Neutrophil (primary cell): ENCODE data around the gene PTPRO.

Source experiments
- H3K27ac ChIP-seq: fragments of 200-600 bp; sonication (generic); 2 replicates; pipeline ENCODE4 v1.5.1; 2016; ENCODE audit warnings: mild to moderate bottlenecking, moderate library complexity
- H3K27me3 ChIP-seq: fragments of 200-600 bp; sonication (generic); 2 replicates; pipeline ENCODE4 v1.6.0; 2016; ENCODE audit warnings: mild to moderate bottlenecking
- H3K36me3 ChIP-seq: fragments of 200-600 bp; sonication (generic); 2 replicates; pipeline ENCODE4 v1.5.1; 2017
- H3K4me1 ChIP-seq, 2 experiments: fragments of 200-600 bp in 1 of 2; sonication (generic) in 1 of 2; 1 replicate in 1 of 2; 2 replicates in 1 of 2; pipeline versions ENCODE4 v1.5.1 to v1.6.1; 2013 to 2016; ENCODE audit warnings: low read depth in 1 of 2, low read length in 1 of 2, mild to moderate bottlenecking in 1 of 2, moderate library complexity in 1 of 2; ENCODE audit not compliant: control insufficient read depth in 1 of 2, insufficient read depth in 1 of 2
- H3K4me3 ChIP-seq, 2 experiments: fragments of 200-600 bp in 1 of 2; sonication (generic) in 1 of 2; 1 replicate in 1 of 2; 2 replicates in 1 of 2; pipeline ENCODE4 v1.5.1; 2013 to 2016; ENCODE audit warnings: low read depth in 1 of 2, low read length in 1 of 2, mild to moderate bottlenecking in 1 of 2, moderate library complexity in 1 of 2
- H3K9me3 ChIP-seq: fragments of 200-600 bp; sonication (generic); 2 replicates; pipeline ENCODE4 v1.5.1; 2016
- CTCF ChIP-seq: fragments of 200-600 bp; sonication (generic); IDR thresholded peaks from 2 replicates; pipeline ENCODE4 v1.5.1; 2016; ENCODE audit warnings: antibody characterized with exemption

Gene PTPRO

GRCh38 chr12:15646581-15646980 lies 324.3 kb downstream of the PTPRO start:
- no peak overlapping the region for H3K27ac ChIP-seq
- no peak for TF ChIP-seq CTCF
- H3K27me3 ChIP-seq, result no peaks in the 10 kb centered on the region
- no peak overlapping the region for H3K4me3 ChIP-seq
- no peaks in the 10 kb centered on the region for H3K4me1 ChIP-seq
- H3K36me3 ChIP-seq, result no peaks in the 10 kb centered on the region
- no peaks in the 10 kb centered on the region for H3K9me3 ChIP-seq
